HFFc6 (cell line): Measurements from ENCODE around the gene MX1. TPM values are rescaled to one million over a fixed set of nuclear protein-coding genes. Genes with fewer than 3 reads are reported as not detected.

Source experiments
- DNase-seq: peaks from one replicate; pipeline ENCODE4 v3.0.0-alpha.2; 2018
- H3K27ac Mint-ChIP-seq: 2 replicates; pipeline ENCODE4 v1.8.0; 2020; ENCODE audit warnings: mild to moderate bottlenecking, mixed read lengths
- H3K27me3 Mint-ChIP-seq: 2 replicates; pipeline ENCODE4 v1.8.0; 2021; ENCODE audit warnings: mild to moderate bottlenecking, moderate library complexity, mixed read lengths; ENCODE audit not compliant: insufficient read depth
- H3K36me3 Mint-ChIP-seq: 2 replicates; pipeline ENCODE4 v1.8.0; 2021; ENCODE audit warnings: low read depth, mixed read lengths
- H3K4me1 Mint-ChIP-seq: 2 replicates; pipeline ENCODE4 v1.8.0; 2020; ENCODE audit warnings: low read depth, mixed read lengths
- H3K4me3 Mint-ChIP-seq: 2 replicates; pipeline ENCODE4 v1.8.0; 2020; ENCODE audit warnings: mild to moderate bottlenecking, moderate library complexity, mixed read lengths
- H3K9me3 Mint-ChIP-seq: 2 replicates; pipeline ENCODE4 v1.8.0; 2020; ENCODE audit warnings: mild to moderate bottlenecking, mixed read lengths
- CTCF ChIP-seq: fragments of 200-600 bp; sonication (generic); IDR thresholded peaks from 2 replicates; pipeline ENCODE4 v1.5.0; 2021; ENCODE audit warnings: antibody characterized with exemption, mild to moderate bottlenecking
- total RNA-seq, 6 experiments: library from RNA; stranded (reverse); fragmentation: NEBNext Ultra II Directional; extraction: Animal tissue kit (Norgen Biotek cat#: 25700); gene quantifications; 2 replicates in 1 of 6; 3 replicates in 5 of 6; pipeline ENCODE4 v1.2.3, GENCODE V29; 2021

Gene MX1
- total RNA-seq, 6 experiments from 2014 or later, result 0.61 to 1.2 (median 0.85) TPM

DNA sequence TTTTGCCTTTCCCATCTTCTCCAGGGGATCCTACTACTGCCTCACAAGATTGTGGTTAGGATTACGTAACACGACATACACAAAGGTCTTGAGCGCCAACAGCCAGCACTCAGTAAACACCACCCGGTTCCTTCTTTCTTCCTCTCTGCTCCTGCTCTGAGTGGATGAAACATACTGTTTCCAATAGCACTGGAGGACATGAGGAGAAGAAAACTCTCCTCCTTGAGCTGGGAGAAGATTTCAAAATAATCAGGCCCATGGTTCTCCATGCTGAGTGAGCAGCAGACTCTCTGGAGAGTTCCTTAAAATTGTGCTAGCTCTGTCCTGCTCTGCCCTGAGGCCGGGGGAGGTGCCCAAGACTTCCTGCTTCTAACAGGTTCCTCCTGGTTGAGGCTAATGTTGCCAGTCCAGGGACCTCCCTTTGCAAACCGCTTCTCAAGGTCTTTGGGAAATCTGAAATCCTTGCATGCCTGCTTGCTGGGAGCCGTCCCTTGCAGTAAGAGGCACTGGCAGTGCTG is 29.4 kb upstream of the MX1 start:
- no peak for TF ChIP-seq CTCF
- DNase-seq, result no peak
- Mint-ChIP-seq H3K27me3 (peaks cover 13% of the 10 kb centered on the region), H3K9me3 (peaks cover 20% of the 10 kb centered on the region; the same call in 1 of the 2 replicates), H3K27ac (no peak overlapping the region), H3K4me1 (no peaks in the 10 kb centered on the region), H3K36me3 (no peaks in the 10 kb centered on the region), H3K4me3 (no peak overlapping the region)

DNA sequence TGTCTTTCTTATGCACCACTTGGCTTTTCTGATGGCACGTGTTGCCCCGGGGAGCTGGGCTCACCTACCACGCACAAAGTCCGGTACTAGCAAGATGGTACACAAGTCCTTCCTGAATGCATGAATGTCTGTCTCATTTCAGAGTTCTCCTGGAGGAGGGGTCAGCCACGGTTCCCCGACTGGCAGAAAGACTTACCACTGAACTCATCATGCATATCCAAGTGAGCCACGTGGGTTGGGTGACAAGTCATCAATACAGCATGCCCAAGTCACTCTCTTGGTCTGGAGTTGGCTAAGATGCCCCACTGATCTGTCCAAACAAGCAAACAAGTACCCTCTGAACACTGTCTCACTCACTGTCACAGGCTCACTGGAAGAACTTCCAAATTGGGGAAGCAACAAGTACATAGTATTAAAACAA is 28.6 kb upstream of the MX1 start:
- TF ChIP-seq CTCF, result no peak
- Mint-ChIP-seq H3K9me3 (peaks cover 13% of the 10 kb centered on the region; the same call in 1 of the 2 replicates), H3K4me1 (no peaks in the 10 kb centered on the region), H3K4me3 (no peak overlapping the region), H3K27ac (no peak overlapping the region), H3K27me3 (peaks cover 13% of the 10 kb centered on the region), H3K36me3 (no peaks in the 10 kb centered on the region)
- DNase-seq, result no peak

GRCh38 chr21:41398251-41398650 is 27.8 kb upstream of the MX1 start:
- Mint-ChIP-seq H3K9me3 (peaks cover 12% of the 10 kb centered on the region; the same call in 1 of the 2 replicates), H3K27ac (no peak overlapping the region), H3K36me3 (no peaks in the 10 kb centered on the region), H3K27me3 (peaks cover 12% of the 10 kb centered on the region), H3K4me3 (no peak overlapping the region), H3K4me1 (no peaks in the 10 kb centered on the region)
- no peak for TF ChIP-seq CTCF
- DNase-seq, result no peak

- no peak for TF ChIP-seq CTCF
- Mint-ChIP-seq H3K4me3 (no peak overlapping the region), H3K4me1 (no peaks in the 10 kb centered on the region), H3K27me3 (peaks cover 10% of the 10 kb centered on the region), H3K9me3 (peaks cover 8% of the 10 kb centered on the region; the same call in 1 of the 2 replicates), H3K36me3 (no peaks in the 10 kb centered on the region), H3K27ac (no peak overlapping the region)
- no peak for DNase-seq
Measured at GRCh38 chr21:41398831-41399230, 27.2 kb upstream of the MX1 start.

DNA sequence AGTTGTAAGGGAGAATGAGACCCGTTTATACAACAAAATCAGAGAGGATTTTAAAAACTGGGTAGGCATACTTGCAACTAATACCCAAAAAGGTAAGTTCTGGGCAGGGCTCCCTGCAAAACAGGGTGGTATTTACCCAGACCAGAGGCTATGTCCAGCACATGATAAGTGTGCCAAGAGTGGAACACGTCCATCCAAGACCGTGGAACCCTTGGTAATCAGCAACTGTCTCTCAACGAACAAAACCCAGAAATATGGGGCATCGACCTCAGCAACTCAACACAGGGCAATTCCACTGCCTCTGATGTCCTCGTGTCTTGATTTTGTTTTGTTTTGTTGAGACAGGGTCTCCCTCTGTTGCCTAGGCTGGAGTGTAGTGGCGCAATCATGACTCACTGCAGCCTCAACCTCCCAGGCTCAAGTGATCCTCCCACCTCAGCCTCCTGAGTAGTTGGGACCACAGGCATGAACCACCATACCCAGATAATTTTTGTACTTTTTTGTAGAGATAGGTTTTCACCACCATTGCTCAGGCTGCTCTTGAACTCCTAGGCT is 26.7 kb upstream of the MX1 start:
- DNase-seq, result no peak
- Mint-ChIP-seq H3K4me3 (no peak overlapping the region), H3K27ac (no peak overlapping the region), H3K36me3 (no peaks in the 10 kb centered on the region), H3K27me3 (peaks cover 7% of the 10 kb centered on the region), H3K4me1 (no peaks in the 10 kb centered on the region), H3K9me3 (peaks cover 3% of the 10 kb centered on the region; the same call in 1 of the 2 replicates)
- no peak for TF ChIP-seq CTCF
